HEK293 (cell line): ENCODE results near the gene TECPR2.

Experiments used
- GLI2 ChIP-seq: fragments of 450-650 bp; formaldehyde crosslinking; IDR thresholded peaks from 2 replicates; pipeline ENCODE4; 2017; ENCODE audit warnings: missing biosample characterization, missing genetic modification characterization, low read depth, borderline replicate concordance
- KLF16 ChIP-seq: fragments of 450-650 bp; formaldehyde crosslinking; IDR thresholded peaks from 2 replicates; pipeline ENCODE4 v1.5.1; 2017; ENCODE audit warnings: missing biosample characterization, missing genetic modification characterization
- KLF8 ChIP-seq: fragments of 450-650 bp; formaldehyde crosslinking; IDR thresholded peaks from 2 replicates; pipeline ENCODE4 v1.5.1; 2016; ENCODE audit warnings: missing biosample characterization, missing genetic modification characterization
- MEIS1 ChIP-seq: sonication (generic); formaldehyde crosslinking; IDR thresholded peaks from 2 replicates; pipeline ENCODE4 v1.8.1; 2022; ENCODE audit warnings: missing genetic modification reagents, mild to moderate bottlenecking, borderline replicate concordance
- TSHZ1 ChIP-seq: fragments of 450-650 bp; formaldehyde crosslinking; IDR thresholded peaks from 2 replicates; pipeline ENCODE4 v1.5.1; 2016; ENCODE audit warnings: missing biosample characterization, missing genetic modification characterization, borderline replicate concordance
- ZBTB10 ChIP-seq: fragments of 450-650 bp; formaldehyde crosslinking; IDR thresholded peaks from 2 replicates; pipeline ENCODE4 v1.5.1; 2016; ENCODE audit warnings: missing biosample characterization, missing genetic modification characterization
- ZFP3 ChIP-seq: fragments of 450-650 bp; formaldehyde crosslinking; IDR thresholded peaks from 2 replicates; pipeline ENCODE4 v1.5.1; 2016; ENCODE audit warnings: low read depth, missing biosample characterization, missing genetic modification characterization
- ZNF133 ChIP-seq: fragments of 450-650 bp; formaldehyde crosslinking; IDR thresholded peaks from 2 replicates; pipeline ENCODE4 v1.5.1; 2016; ENCODE audit warnings: missing biosample characterization, missing genetic modification characterization
- ZNF138 ChIP-seq: fragments of 450-650 bp; formaldehyde crosslinking; IDR thresholded peaks from 2 replicates; pipeline ENCODE4 v1.5.1; 2016; ENCODE audit warnings: missing biosample characterization, missing genetic modification characterization, borderline replicate concordance
- ZNF174 ChIP-seq: fragments of 450-650 bp; formaldehyde crosslinking; IDR thresholded peaks from 2 replicates; pipeline ENCODE4 v1.5.0; 2017; ENCODE audit warnings: missing biosample characterization, mild to moderate bottlenecking, missing genetic modification characterization
- ZNF184 ChIP-seq: fragments of 450-650 bp; IDR thresholded peaks from 2 replicates; pipeline ENCODE4 v1.5.1; 2018; ENCODE audit warnings: missing biosample characterization, mild to moderate bottlenecking, missing genetic modification characterization
- ZNF280C ChIP-seq: fragments of 450-650 bp; formaldehyde crosslinking; IDR thresholded peaks from 2 replicates; pipeline ENCODE4 v1.5.1; 2016; ENCODE audit warnings: missing biosample characterization, missing genetic modification characterization
- ZNF488 ChIP-seq: fragments of 450-650 bp; formaldehyde crosslinking; IDR thresholded peaks from 2 replicates; pipeline ENCODE4 v1.5.1; 2016; ENCODE audit warnings: missing biosample characterization, missing genetic modification characterization
- ZNF513 ChIP-seq: fragments of 450-650 bp; IDR thresholded peaks from 2 replicates; pipeline ENCODE4 v1.5.1; 2018; ENCODE audit warnings: missing biosample characterization, missing genetic modification characterization
- ZNF521 ChIP-seq: fragments of 450-650 bp; formaldehyde crosslinking; IDR thresholded peaks from 2 replicates; pipeline ENCODE4 v1.5.1; 2017; ENCODE audit warnings: missing biosample characterization, mild to moderate bottlenecking, missing genetic modification characterization
- ZNF558 ChIP-seq: fragments of 450-650 bp; formaldehyde crosslinking; IDR thresholded peaks from 2 replicates; pipeline ENCODE4 v1.5.1; 2016; ENCODE audit warnings: missing biosample characterization, missing genetic modification characterization
- ZNF626 ChIP-seq: fragments of 450-650 bp; sonication (Bioruptor Pico); formaldehyde crosslinking; IDR thresholded peaks from 2 replicates; pipeline ENCODE4 v1.5.1; 2018; ENCODE audit warnings: missing biosample characterization, missing genetic modification characterization, inconsistent platforms
- ZNF639 ChIP-seq: fragments of 450-650 bp; formaldehyde crosslinking; IDR thresholded peaks from 2 replicates; pipeline ENCODE4 v1.5.1; 2016; ENCODE audit warnings: missing biosample characterization, missing genetic modification characterization
- ZNF747 ChIP-seq: fragments of 450-650 bp; formaldehyde crosslinking; IDR thresholded peaks from 2 replicates; pipeline ENCODE4 v1.5.1; 2016; ENCODE audit warnings: missing biosample characterization, missing genetic modification characterization
- ZNF830 ChIP-seq: fragments of 450-650 bp; IDR thresholded peaks from 2 replicates; pipeline ENCODE4 v1.5.0; 2018; ENCODE audit warnings: missing biosample characterization, missing genetic modification characterization, low read depth, mild to moderate bottlenecking, moderate library complexity
- ZSCAN18 ChIP-seq: fragments of 450-650 bp; formaldehyde crosslinking; IDR thresholded peaks from 2 replicates; pipeline ENCODE4 v1.5.1; 2016; ENCODE audit warnings: missing biosample characterization, missing genetic modification characterization
- ZSCAN30 ChIP-seq: fragments of 450-650 bp; IDR thresholded peaks from 2 replicates; pipeline ENCODE4 v1.5.1; 2018; ENCODE audit warnings: missing biosample characterization, mild to moderate bottlenecking, missing genetic modification characterization, moderate library complexity

The TECPR2 gene

GRCh38 chr14:102516531-102517391, 154.0 kb downstream of the TECPR2 start (continued):
- TF ChIP-seq ZNF184 (no peak), MEIS1 (CRISPR knock-in tag) (no peak), ZNF558 (tag by site-specific recombination) (no peak), ZNF626 (tag by site-specific recombination) (no peak), TSHZ1 (tag by site-specific recombination) (no peak), ZNF513 (no peak), ZNF521 (no peak), ZNF174 (tag by site-specific recombination) (no peak), KLF16 (tag by site-specific recombination) (0 out of 2 replicates have a peak, but pooled peaks have one; percentile 19), GLI2 (tag by site-specific recombination) (no peak), ZNF133 (tag by site-specific recombination) (no peak), ZNF138 (no peak), ZNF639 (tag by site-specific recombination) (no peak), ZNF830 (tag by site-specific recombination) (no peak), ZFP3 (tag by site-specific recombination) (no peak), ZNF280C (tag by site-specific recombination) (no peak), ZBTB10 (tag by site-specific recombination) (0 out of 2 replicates have a peak, but pooled peaks have one; percentile 32), KLF8 (tag by site-specific recombination) (peak; percentile 18; the same call in 1 of the 2 replicates), ZNF747 (tag by site-specific recombination) (no peak), ZNF488 (tag by site-specific recombination) (no peak), ZSCAN18 (tag by site-specific recombination) (no peak), ZSCAN30 (tag by site-specific recombination) (peak; percentile 79)
